ENCODE measurements around the gene ULK2.

The ULK2 gene

DNA sequence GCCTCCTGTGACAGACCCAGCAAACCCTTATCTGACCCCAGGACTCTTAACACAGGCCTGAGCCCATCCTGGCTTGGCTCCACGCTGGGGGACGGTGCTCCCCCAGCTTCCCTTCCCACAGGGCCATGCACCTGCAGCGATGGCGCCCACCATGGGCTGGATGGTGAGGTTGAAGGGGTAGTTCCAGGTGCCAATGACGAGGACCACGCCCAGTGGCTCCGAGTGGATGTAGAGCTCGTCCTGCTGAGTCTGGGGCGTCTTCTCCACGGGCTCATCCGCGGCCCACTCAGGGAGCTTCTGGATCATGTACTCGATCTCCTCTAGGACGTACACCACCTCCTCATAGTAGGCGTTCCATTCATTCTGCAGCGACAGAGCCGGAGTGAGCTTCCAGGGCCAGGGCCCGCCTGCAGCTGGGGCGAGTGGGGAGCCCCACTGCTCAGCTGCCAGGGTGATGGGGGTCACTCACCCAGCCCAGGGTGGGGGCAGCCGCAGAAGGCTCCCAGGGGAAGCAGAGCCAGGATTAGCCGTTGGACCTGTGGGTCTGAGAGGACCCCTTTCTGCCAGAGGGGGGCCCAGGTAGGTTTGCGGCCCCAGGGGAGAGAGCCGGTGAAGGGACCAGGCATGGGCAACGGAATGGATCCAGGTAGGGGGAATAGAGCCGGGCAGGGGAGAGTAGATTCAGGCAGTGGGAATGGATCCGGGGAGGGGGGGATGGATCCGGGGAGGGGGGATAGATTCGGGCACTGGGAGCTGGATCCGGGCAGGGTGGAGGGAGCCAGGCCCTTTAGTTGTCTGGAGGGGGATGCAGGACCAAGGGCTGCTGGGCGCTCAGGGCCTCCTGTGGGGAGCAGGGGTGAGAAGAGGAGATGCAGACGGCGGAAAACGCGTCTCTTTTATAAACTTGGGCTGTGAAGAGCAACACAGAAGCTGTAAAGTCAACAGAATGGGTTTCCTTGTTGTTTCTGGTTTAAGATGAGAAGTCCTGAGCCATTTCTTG is 124.3 kb downstream of the ULK2 start:
- Histone ChIP-seq H3K14ac (ENCODE audit: low read length in 2 of 2) (no peak overlapping the region), H3K9me3 (ENCODE audit: control insufficient read depth, low read length) (no peaks in the 10 kb centered on the region), H3K9ac (ENCODE audit: low read length) (no peak overlapping the region), H2BK12ac (ENCODE audit: low read length in 2 of 2) (no peak overlapping the region), H2BK120ac (ENCODE audit: low read depth, low read length) (no peak overlapping the region), H3K23ac (ENCODE audit: low read length in 2 of 2) (no peak overlapping the region), H2AFZ (ENCODE audit: low read depth, low read length) (no peak overlapping the region), H3K4me1 (ENCODE audit: control insufficient read depth, insufficient read depth, low read depth, low read length) (peaks cover 12% of the 10 kb centered on the region), H2AK5ac (ENCODE audit: low read length, severe bottlenecking) (no peak overlapping the region), H3K79me1 (replicated peaks; ENCODE audit: low read length, poor library complexity, severe bottlenecking) (no peaks in the 10 kb centered on the region), H3K27ac (ENCODE audit: low read length, poor library complexity, severe bottlenecking) (no peak overlapping the region), H3K4ac (ENCODE audit: low read depth in 1 of 2, low read length in 2 of 2) (no peak overlapping the region), H4K91ac (ENCODE audit: low read length) (no peak overlapping the region), H3K4me2 (ENCODE audit: low read length, poor library complexity, severe bottlenecking) (no peak overlapping the region), H3K4me3 (ENCODE audit: insufficient read depth in 1 of 2, low read depth in 1 of 2, low read length in 2 of 2) (no peak overlapping the region), H2BK5ac (ENCODE audit: low read depth, low read length, poor library complexity, severe bottlenecking) (no peak overlapping the region), H3K18ac (ENCODE audit: low read depth in 1 of 2, low read length in 2 of 2) (no peak overlapping the region), H3K36me3 (ENCODE audit: control insufficient read depth in 1 of 2, insufficient read depth in 2 of 2, low read depth in 1 of 2, low read length in 2 of 2) (no peaks in the 10 kb centered on the region), H4K8ac (ENCODE audit: low read length) (no peak overlapping the region), H3K27me3 (ENCODE audit: control insufficient read depth in 1 of 2, insufficient read depth in 1 of 2, low read length in 2 of 2) (peaks cover 8 to 24% of the 10 kb centered on the region in 2 experiments), H2BK15ac (ENCODE audit: low read depth, poor library complexity, severe bottlenecking) (no peak overlapping the region)
- DNase-seq = no peak
- WGBS = 94% methylated on average over 34 of the region's 34 CpGs

DNA sequence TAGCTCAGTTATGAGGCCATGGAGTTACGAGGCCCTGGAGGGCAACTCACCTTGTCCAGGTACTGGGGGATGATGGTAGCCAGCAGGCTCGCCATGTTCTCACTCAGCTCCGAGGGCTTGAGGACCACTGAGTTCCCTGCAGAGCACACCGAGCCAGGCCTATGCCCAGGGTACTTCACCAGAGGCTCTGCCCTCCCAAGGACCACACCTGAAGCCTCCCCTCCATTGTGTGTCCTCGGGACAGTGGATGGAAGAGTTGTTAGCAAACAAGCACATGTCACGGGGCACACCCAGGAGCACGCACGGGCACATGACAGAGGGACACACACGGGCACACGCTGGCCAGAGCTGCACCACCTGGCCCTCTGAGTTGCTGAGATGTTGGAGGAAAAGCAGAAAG is 125.2 kb downstream of the ULK2 start:
- H3K27ac ChIP-seq (ENCODE audit: low read length, poor library complexity, severe bottlenecking) = no peak overlapping the region
- H3K4me2 ChIP-seq (ENCODE audit: low read length, poor library complexity, severe bottlenecking) = no peak overlapping the region
- no peak overlapping the region for H3K9ac ChIP-seq (ENCODE audit: low read length)
- H3K23ac ChIP-seq (ENCODE audit: low read length in 2 of 2) = no peak overlapping the region
- no peak overlapping the region for H3K18ac ChIP-seq (ENCODE audit: low read depth in 1 of 2, low read length in 2 of 2)
- no peak overlapping the region for H3K4me3 ChIP-seq (ENCODE audit: insufficient read depth in 1 of 2, low read depth in 1 of 2, low read length in 2 of 2)
- no peaks in the 10 kb centered on the region for H3K36me3 ChIP-seq (ENCODE audit: control insufficient read depth in 1 of 2, insufficient read depth in 2 of 2, low read depth in 1 of 2, low read length in 2 of 2)
- no peak overlapping the region for H2BK15ac ChIP-seq (ENCODE audit: low read depth, poor library complexity, severe bottlenecking)
- H2AFZ ChIP-seq (ENCODE audit: low read depth, low read length) = no peak overlapping the region
- DNase-seq = no peak
- no peak overlapping the region for H3K4ac ChIP-seq (ENCODE audit: low read depth in 1 of 2, low read length in 2 of 2)
- no peak overlapping the region for H3K14ac ChIP-seq (ENCODE audit: low read length in 2 of 2)
- H2BK120ac ChIP-seq (ENCODE audit: low read depth, low read length) = no peak overlapping the region
- H3K4me1 ChIP-seq (ENCODE audit: control insufficient read depth, insufficient read depth, low read depth, low read length) = peaks cover 12% of the 10 kb centered on the region
- WGBS = 89% methylated on average over 10 of the region's 10 CpGs
- no peak overlapping the region for H4K8ac ChIP-seq (ENCODE audit: low read length)
- H2BK5ac ChIP-seq (ENCODE audit: low read depth, low read length, poor library complexity, severe bottlenecking) = no peak overlapping the region
- H2AK5ac ChIP-seq (ENCODE audit: low read length, severe bottlenecking) = no peak overlapping the region
- no peaks in the 10 kb centered on the region for H3K9me3 ChIP-seq (ENCODE audit: control insufficient read depth, low read length)
- no peaks in the 10 kb centered on the region for H3K79me1 ChIP-seq (replicated peaks; ENCODE audit: low read length, poor library complexity, severe bottlenecking)
- no peak overlapping the region for H2BK12ac ChIP-seq (ENCODE audit: low read length in 2 of 2)
- H3K27me3 ChIP-seq (ENCODE audit: control insufficient read depth in 1 of 2, insufficient read depth in 1 of 2, low read length in 2 of 2) = peaks cover 8 to 18% of the 10 kb centered on the region in 2 experiments
- no peak overlapping the region for H4K91ac ChIP-seq (ENCODE audit: low read length)

DNA sequence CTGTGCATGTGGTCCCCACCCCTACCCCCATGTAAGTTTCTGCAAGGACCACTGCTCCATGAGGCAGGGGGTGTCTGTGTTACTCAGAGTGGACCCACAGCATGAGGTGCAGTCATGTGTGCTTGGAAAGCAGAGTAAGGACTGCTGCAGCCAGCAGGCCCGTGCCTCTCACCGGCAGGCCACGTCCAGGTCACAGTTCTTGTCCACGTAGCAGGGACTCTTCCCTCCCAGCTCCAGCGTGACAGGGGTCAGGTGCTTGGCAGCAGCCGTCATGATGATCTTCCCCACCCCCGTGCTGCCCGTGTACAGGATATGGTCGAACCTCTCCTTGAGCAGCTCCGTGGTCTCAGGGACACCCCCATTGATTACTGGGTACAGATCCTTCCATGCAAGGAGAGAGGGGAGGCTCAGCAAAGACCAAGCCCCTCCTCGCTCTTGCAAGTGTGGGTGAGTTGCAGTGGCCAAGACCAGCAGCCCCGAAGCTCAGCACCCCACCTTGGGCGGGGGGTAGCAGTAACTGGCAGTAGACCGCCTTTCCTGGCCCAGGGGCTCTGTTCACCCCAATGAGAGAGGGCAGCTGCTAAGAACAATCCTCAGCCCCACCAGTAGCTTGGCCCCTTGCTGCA is 125.8 kb downstream of the ULK2 start:
- peaks cover 12% of the 10 kb centered on the region for H3K4me1 ChIP-seq (ENCODE audit: control insufficient read depth, insufficient read depth, low read depth, low read length)
- H4K91ac ChIP-seq (ENCODE audit: low read length) = no peak overlapping the region
- H4K8ac ChIP-seq (ENCODE audit: low read length) = no peak overlapping the region
- no peak overlapping the region for H2BK5ac ChIP-seq (ENCODE audit: low read depth, low read length, poor library complexity, severe bottlenecking)
- no peaks in the 10 kb centered on the region for H3K9me3 ChIP-seq (ENCODE audit: control insufficient read depth, low read length)
- H3K27me3 ChIP-seq (ENCODE audit: control insufficient read depth in 1 of 2, insufficient read depth in 1 of 2, low read length in 2 of 2) = peaks cover 8 to 18% of the 10 kb centered on the region in 2 experiments
- H3K79me1 ChIP-seq (replicated peaks; ENCODE audit: low read length, poor library complexity, severe bottlenecking) = no peaks in the 10 kb centered on the region
- no peak overlapping the region for H3K27ac ChIP-seq (ENCODE audit: low read length, poor library complexity, severe bottlenecking)
- H3K18ac ChIP-seq (ENCODE audit: low read depth in 1 of 2, low read length in 2 of 2) = no peak overlapping the region
- no peak overlapping the region for H3K4ac ChIP-seq (ENCODE audit: low read depth in 1 of 2, low read length in 2 of 2)
- H3K36me3 ChIP-seq (ENCODE audit: control insufficient read depth in 1 of 2, insufficient read depth in 2 of 2, low read depth in 1 of 2, low read length in 2 of 2) = no peaks in the 10 kb centered on the region
- WGBS = 89% methylated on average over 14 of the region's 14 CpGs
- H3K9ac ChIP-seq (ENCODE audit: low read length) = no peak overlapping the region
- no peak overlapping the region for H3K23ac ChIP-seq (ENCODE audit: low read length in 2 of 2)
- peak overlapping the region in 1 of 2 experiments; percentile 5 for H3K14ac ChIP-seq (ENCODE audit: low read length in 2 of 2)
- H2BK120ac ChIP-seq (ENCODE audit: low read depth, low read length) = no peak overlapping the region
- H2BK15ac ChIP-seq (ENCODE audit: low read depth, poor library complexity, severe bottlenecking) = no peak overlapping the region
- no peak overlapping the region for H2BK12ac ChIP-seq (ENCODE audit: low read length in 2 of 2)
- no peak overlapping the region for H2AFZ ChIP-seq (ENCODE audit: low read depth, low read length)
- no peak overlapping the region for H3K4me3 ChIP-seq (ENCODE audit: insufficient read depth in 1 of 2, low read depth in 1 of 2, low read length in 2 of 2)
- DNase-seq = no peak
- no peak overlapping the region for H3K4me2 ChIP-seq (ENCODE audit: low read length, poor library complexity, severe bottlenecking)
- H2AK5ac ChIP-seq (ENCODE audit: low read length, severe bottlenecking) = no peak overlapping the region

DNA sequence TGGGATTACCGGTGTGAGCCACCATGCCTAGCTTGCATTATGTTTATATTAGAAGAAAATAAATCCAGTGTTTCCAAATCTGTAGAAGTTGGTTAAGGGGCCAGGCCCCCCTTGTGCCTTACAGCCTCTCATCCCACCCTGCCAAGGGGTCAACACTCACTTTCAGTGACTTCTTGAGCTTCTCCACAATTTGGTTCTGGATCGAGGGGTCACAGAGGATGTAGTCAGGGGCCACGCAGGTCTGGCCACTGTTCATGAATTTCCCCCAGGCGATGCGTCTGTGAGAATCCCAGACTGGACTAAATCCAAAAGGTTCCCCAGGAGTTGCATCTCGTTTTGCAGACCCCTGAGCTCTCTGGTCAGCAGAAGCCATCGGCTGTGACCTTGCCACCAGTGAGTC is 126.8 kb downstream of the ULK2 start:
- H3K36me3 ChIP-seq (ENCODE audit: control insufficient read depth in 1 of 2, insufficient read depth in 2 of 2, low read depth in 1 of 2, low read length in 2 of 2) = no peaks in the 10 kb centered on the region

More for the DNA sequence above, 126.8 kb downstream of the ULK2 start:
- DNase-seq = no peak
- no peak overlapping the region for H2BK12ac ChIP-seq (ENCODE audit: low read length in 2 of 2)
- H3K4me2 ChIP-seq (ENCODE audit: low read length, poor library complexity, severe bottlenecking) = no peak overlapping the region
- no peak overlapping the region for H3K27ac ChIP-seq (ENCODE audit: low read length, poor library complexity, severe bottlenecking)
- H3K18ac ChIP-seq (ENCODE audit: low read depth in 1 of 2, low read length in 2 of 2) = no peak overlapping the region
- 81% methylated on average over 6 of the region's 7 CpGs for WGBS
- no peak overlapping the region for H2BK120ac ChIP-seq (ENCODE audit: low read depth, low read length)
- H2AFZ ChIP-seq (ENCODE audit: low read depth, low read length) = no peak overlapping the region
- no peak overlapping the region for H4K8ac ChIP-seq (ENCODE audit: low read length)
- H3K9ac ChIP-seq (ENCODE audit: low read length) = no peak overlapping the region
- H3K27me3 ChIP-seq (ENCODE audit: control insufficient read depth in 1 of 2, insufficient read depth in 1 of 2, low read length in 2 of 2) = peaks cover 11 to 18% of the 10 kb centered on the region in 2 experiments
- no peak overlapping the region for H2BK15ac ChIP-seq (ENCODE audit: low read depth, poor library complexity, severe bottlenecking)
- no peak overlapping the region for H3K14ac ChIP-seq (ENCODE audit: low read length in 2 of 2)
- H3K4me3 ChIP-seq (ENCODE audit: insufficient read depth in 1 of 2, low read depth in 1 of 2, low read length in 2 of 2) = no peak overlapping the region
- H3K4ac ChIP-seq (ENCODE audit: low read depth in 1 of 2, low read length in 2 of 2) = no peak overlapping the region
- no peak overlapping the region for H2BK5ac ChIP-seq (ENCODE audit: low read depth, low read length, poor library complexity, severe bottlenecking)
- no peak overlapping the region for H4K91ac ChIP-seq (ENCODE audit: low read length)
- no peak overlapping the region for H2AK5ac ChIP-seq (ENCODE audit: low read length, severe bottlenecking)
- H3K4me1 ChIP-seq (ENCODE audit: control insufficient read depth, insufficient read depth, low read depth, low read length) = peaks cover 10% of the 10 kb centered on the region
- H3K79me1 ChIP-seq (replicated peaks; ENCODE audit: low read length, poor library complexity, severe bottlenecking) = no peaks in the 10 kb centered on the region
- H3K23ac ChIP-seq (ENCODE audit: low read length in 2 of 2) = no peak overlapping the region
- no peaks in the 10 kb centered on the region for H3K9me3 ChIP-seq (ENCODE audit: control insufficient read depth, low read length)

Data from mesenchymal stem cell (in vitro differentiated cells and primary cell).